ENCODE results near the gene ZNF512. TPM values are rescaled to one million over a fixed set of nuclear protein-coding genes. Genes with fewer than 3 reads are reported as not detected.
"Not testable (repeated sequence)": the region's sequence is repeated elsewhere in the genome, so short reads cannot be mapped to it uniquely, and the experiment has no call there.

The ZNF512 gene
- total RNA-seq, 4 donors from 2014 or later, result 5.8 to 15.6 (median 8.4) TPM

DNA sequence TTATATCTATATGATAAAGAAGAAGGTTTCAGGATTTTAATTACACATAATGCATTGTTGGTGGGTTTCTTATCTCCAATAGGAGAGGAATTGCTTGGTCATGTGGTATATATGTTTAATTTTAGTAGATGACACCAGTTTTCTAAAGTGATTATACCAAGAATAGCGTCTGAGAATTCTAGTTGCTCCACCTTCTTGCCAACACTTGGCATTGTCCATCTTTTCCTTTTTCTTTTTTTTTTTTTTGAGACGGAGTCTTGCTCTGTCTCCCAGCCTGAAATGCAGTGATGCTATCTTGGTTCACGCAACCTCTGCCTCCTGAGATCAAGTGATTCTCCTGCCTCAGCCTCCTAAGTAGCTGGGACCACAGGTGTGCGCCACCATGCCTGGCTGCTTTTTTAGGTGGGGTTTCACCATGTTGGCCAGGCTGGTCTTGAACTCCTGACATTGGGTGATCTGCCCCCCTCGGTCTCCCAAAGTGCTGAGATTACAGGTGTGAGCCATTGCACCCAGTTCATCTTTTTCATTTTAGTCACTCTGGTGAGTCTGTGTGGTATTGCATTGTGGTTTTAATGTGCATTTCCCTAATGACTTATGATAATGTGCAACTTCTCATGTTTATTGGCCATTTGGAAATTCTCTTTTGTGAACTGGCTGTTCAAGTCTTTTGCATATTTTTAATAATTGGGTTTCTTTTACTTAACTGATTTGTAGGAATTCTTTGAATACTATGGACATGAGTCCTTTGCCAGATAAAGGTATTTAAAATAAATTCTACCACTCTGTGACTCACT lies 37.3 kb upstream of the ZNF512 start:
- Histone ChIP-seq H3K27ac (no peak overlapping the region), H3K9me3 (no peaks in the 10 kb centered on the region), H3K4me1 (peaks cover 0 to 4% of the 10 kb centered on the region in 2 donors), H3K36me3 (no peaks in the 10 kb centered on the region), H3K27me3 (no peaks in the 10 kb centered on the region), H3K4me3 (no peak overlapping the region)
- TF ChIP-seq, protein P1, sequence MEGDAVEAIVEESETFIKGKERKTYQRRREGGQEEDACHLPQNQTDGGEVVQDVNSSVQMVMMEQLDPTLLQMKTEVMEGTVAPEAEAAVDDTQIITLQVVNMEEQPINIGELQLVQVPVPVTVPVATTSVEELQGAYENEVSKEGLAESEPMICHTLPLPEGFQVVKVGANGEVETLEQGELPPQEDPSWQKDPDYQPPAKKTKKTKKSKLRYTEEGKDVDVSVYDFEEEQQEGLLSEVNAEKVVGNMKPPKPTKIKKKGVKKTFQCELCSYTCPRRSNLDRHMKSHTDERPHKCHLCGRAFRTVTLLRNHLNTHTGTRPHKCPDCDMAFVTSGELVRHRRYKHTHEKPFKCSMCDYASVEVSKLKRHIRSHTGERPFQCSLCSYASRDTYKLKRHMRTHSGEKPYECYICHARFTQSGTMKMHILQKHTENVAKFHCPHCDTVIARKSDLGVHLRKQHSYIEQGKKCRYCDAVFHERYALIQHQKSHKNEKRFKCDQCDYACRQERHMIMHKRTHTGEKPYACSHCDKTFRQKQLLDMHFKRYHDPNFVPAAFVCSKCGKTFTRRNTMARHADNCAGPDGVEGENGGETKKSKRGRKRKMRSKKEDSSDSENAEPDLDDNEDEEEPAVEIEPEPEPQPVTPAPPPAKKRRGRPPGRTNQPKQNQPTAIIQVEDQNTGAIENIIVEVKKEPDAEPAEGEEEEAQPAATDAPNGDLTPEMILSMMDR (IDR thresholded peaks at IDR 0.05 in 4 of 5, conservative IDR thresholded peaks at IDR 0.05 in 1 of 5), result no peak
- TF ChIP-seq POLR2A (IDR thresholded peaks at IDR 0.05), result no peak
- DNase-seq (no peak), ATAC-seq (no peak)
- in situ Hi-C loops (cut with MboI; ENCODE audit: low sequenced_read_pairs in 4 of 4) (no loop called here), intact Hi-C loops (cut with DNase I; ENCODE audit: low total_unique reads) (no loop called here)

DNA sequence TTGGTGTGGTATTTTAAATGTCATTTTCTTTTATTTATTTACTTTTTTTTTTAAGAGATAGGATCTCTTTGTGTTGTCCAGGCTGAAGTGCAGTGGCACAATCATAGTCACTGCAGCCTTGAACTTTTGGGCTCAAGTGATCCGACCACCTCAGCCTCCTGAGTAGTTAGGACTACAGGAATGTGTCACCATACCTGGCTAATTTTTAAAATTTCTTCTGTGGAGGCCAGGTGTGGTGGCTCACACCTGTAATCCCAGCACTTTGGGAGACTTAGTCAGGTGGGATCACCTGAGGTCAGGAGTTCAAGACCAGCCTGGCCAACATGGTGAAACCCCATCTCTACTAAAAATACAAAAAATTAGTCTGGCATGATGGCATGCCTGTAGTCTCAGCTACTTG lies 33.5 kb upstream of the ZNF512 start:
- Histone ChIP-seq H3K4me1 (no peaks in the 10 kb centered on the region), H3K36me3 (no peaks in the 10 kb centered on the region), H3K4me3 (no peak overlapping the region), H3K27ac (no peak overlapping the region), H3K9me3 (no peaks in the 10 kb centered on the region), H3K27me3 (no peaks in the 10 kb centered on the region)
- TF ChIP-seq, protein P1 (IDR thresholded peaks at IDR 0.05 in 4 of 5, conservative IDR thresholded peaks at IDR 0.05 in 1 of 5), result no peak
- TF ChIP-seq POLR2A (IDR thresholded peaks at IDR 0.05), result no peak
- DNase-seq (no peak), ATAC-seq (no peak)
- intact Hi-C loops (cut with DNase I; ENCODE audit: low total_unique reads) (no loop called here), in situ Hi-C loops (cut with MboI; ENCODE audit: low sequenced_read_pairs in 4 of 4) (no loop called here)

DNA sequence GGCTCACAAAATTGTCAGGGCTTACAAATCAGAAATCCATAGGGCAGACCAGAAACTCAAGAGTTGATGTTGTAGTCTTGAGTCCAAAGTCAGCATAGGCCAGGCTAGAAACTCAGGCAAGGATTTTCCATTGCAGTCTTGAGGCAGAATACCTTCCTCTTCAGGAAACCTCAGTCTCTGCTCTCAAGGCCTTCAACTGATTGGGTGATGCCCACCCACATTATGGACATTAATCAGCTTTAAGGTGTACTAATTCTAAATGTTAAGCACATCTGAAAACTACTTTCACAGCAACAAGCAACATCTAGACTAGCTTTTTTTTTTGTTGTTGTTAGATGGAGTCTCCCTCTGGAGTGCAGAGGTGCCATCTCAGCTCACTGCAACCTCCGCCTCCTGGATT lies 31.3 kb upstream of the ZNF512 start:
- TF ChIP-seq POLR2A (IDR thresholded peaks at IDR 0.05), result no peak
- TF ChIP-seq, protein P1 (IDR thresholded peaks at IDR 0.05 in 4 of 5, conservative IDR thresholded peaks at IDR 0.05 in 1 of 5), result no peak

DNA sequence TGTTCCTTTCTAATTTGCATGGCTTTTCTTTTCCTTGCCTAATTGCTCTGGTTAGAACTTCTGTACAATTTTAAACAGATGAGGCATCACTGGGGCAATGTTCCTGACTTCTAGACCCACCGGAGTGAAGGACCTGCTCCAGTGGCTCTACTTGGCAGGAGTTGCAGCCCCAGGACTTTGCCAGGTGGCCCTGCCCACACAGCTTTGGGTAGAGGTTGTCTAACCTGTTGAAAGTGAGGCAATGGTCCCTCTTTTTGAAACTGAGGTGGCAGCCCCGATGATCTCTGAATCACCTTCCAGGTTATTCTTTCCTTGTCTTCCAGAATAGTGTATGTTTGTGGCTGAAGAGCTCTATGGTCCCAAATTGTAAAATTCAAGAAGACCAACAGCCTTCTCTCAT lies 29.9 kb upstream of the ZNF512 start:
- Histone ChIP-seq H3K4me3 (no peak overlapping the region), H3K27ac (no peak overlapping the region), H3K36me3 (no peaks in the 10 kb centered on the region), H3K4me1 (no peaks in the 10 kb centered on the region), H3K27me3 (no peaks in the 10 kb centered on the region), H3K9me3 (no peaks in the 10 kb centered on the region)
- TF ChIP-seq, protein P1 (IDR thresholded peaks at IDR 0.05 in 4 of 5, conservative IDR thresholded peaks at IDR 0.05 in 1 of 5), result no peak
- TF ChIP-seq POLR2A (IDR thresholded peaks at IDR 0.05), result no peak
- in situ Hi-C loops (cut with MboI; ENCODE audit: low sequenced_read_pairs in 4 of 4) (no loop called here), intact Hi-C loops (cut with DNase I; ENCODE audit: low total_unique reads) (no loop called here)
- ATAC-seq, result no peak
- DNase-seq, result no peak

More for the DNA sequence above, 31.3 kb upstream of the ZNF512 start:
- H3K4me1 ChIP-seq, result no peaks in the 10 kb centered on the region
- in situ Hi-C loops (cut with MboI; ENCODE audit: low sequenced_read_pairs in 4 of 4), result no loop called here
- H3K36me3 ChIP-seq, result no peaks in the 10 kb centered on the region
- H3K27ac ChIP-seq, result no peak overlapping the region
- no peaks in the 10 kb centered on the region for H3K27me3 ChIP-seq
- intact Hi-C loops (cut with DNase I; ENCODE audit: low total_unique reads), result no loop called here
- no peaks in the 10 kb centered on the region for H3K9me3 ChIP-seq
- H3K4me3 ChIP-seq, result no peak overlapping the region
- ATAC-seq (no peak), DNase-seq (no peak)

DNA sequence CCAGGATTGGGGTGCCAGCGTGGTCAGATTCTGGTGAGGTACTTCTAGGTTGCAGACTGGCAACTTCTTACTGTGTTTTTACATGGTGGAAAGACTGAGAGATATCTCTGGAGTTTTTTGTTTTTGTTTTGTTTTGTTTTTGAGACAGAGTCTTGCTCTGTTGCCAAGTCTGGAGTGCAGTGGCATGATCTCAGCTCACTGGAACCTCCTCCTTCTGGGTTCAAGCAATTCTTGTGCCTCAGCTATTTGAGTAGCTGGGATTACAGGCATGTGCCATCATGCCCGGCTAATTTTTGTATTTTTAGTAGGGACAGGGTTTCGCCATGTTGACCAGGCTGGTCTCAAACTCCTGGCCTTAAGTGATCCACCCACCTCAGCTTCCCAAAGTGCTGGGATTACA lies 28.4 kb upstream of the ZNF512 start:
- H3K4me1 ChIP-seq; H3K4me3 ChIP-seq; H3K27ac ChIP-seq; H3K9me3 ChIP-seq; H3K27me3 ChIP-seq; DNase-seq; in situ Hi-C loops (cut with MboI; ENCODE audit: low sequenced_read_pairs in 4 of 4); H3K36me3 ChIP-seq; intact Hi-C loops (cut with DNase I; ENCODE audit: low total_unique reads); ATAC-seq: not testable (repeated sequence)
